Adrenal gland (tissue), 5 donors: ENCODE measurements around the gene PTH2R.

ENCODE experiments used
- CTCF ChIP-seq, 6 experiments: fragments of 450-650 bp in 4 of 6; fragments of 200-600 bp in 2 of 6; sonication (generic) in 1 of 6; IDR thresholded peaks; 1 replicate in 5 of 6; 2 replicates in 1 of 6; pipeline versions ENCODE4 v1.5.1 to v1.8.0; 2016 to 2021; ENCODE audit warnings: antibody characterized with exemption in 6 of 6, mild to moderate bottlenecking in 2 of 6, moderate library complexity in 1 of 6
- POLR2A ChIP-seq, 2 donors: fragments of 450-650 bp; IDR thresholded peaks; one replicate each; pipeline ENCODE4 v1.6.1; 2017; ENCODE audit warnings: antibody characterized with exemption in 2 of 2, mild to moderate bottlenecking in 2 of 2, moderate library complexity in 1 of 2
- donor health status: DM: no; HTN: no; CAD: no.

GRCh38 chr2:208366215-208367127, 40.1 kb upstream of the PTH2R start:
- TF ChIP-seq CTCF (IDR thresholded peaks at IDR 0.05): no peak
- no peak for TF ChIP-seq POLR2A (IDR thresholded peaks at IDR 0.05)
